GM23338 (cell line): ENCODE measurements around the gene PAGR1.

ENCODE experiments used
- CTCF ChIP-seq, 2 experiments: fragments of 200-600 bp in 1 of 2; sonication (generic) in 1 of 2; conservative IDR thresholded peaks; 2 replicates each; pipeline versions ENCODE4 v1.5.1 to v1.6.1; 2016 to 2017; ENCODE audit warnings: antibody characterized with exemption in 2 of 2, low read depth in 2 of 2, mild to moderate bottlenecking in 2 of 2, moderate library complexity in 1 of 2
- EZH2 ChIP-seq: fragments of 200-600 bp; sonication (generic); IDR thresholded peaks from one replicate; pipeline ENCODE4 v1.8.0; 2017; ENCODE audit warnings: antibody characterized with exemption, mild to moderate bottlenecking, low read depth; ENCODE audit not compliant: unreplicated experiment
- POLR2AphosphoS5 ChIP-seq: IDR thresholded peaks from 2 replicates; pipeline ENCODE4 v1.6.1; 2016; ENCODE audit warnings: antibody characterized with exemption, low read depth

GRCh38 chr16:29821643-29822115, 5.7 kb downstream of the PAGR1 start:
- no peak for TF ChIP-seq EZH2
- TF ChIP-seq CTCF (conservative IDR thresholded peaks at IDR 0.05; ENCODE audit: low read depth in 2 of 2) = no peak
- TF ChIP-seq POLR2AphosphoS5 = no peak
